GM12873 (cell line): ENCODE measurements around the gene PTGS1.

ENCODE experiments used
- TF ChIP-seq, protein P1 (sequence below): IDR thresholded peaks from 2 replicates; pipeline ENCODE4 v1.5.1; 2012; ENCODE audit warnings: low read depth, mild to moderate bottlenecking, moderate library complexity, low read length, control low read depth; ENCODE audit not compliant: insufficient read depth; ENCODE audit errors: missing control alignments

PTGS1 gene

GRCh38 chr9:122387536-122387935 is 16.7 kb downstream of the PTGS1 start:
- TF ChIP-seq, protein P1, sequence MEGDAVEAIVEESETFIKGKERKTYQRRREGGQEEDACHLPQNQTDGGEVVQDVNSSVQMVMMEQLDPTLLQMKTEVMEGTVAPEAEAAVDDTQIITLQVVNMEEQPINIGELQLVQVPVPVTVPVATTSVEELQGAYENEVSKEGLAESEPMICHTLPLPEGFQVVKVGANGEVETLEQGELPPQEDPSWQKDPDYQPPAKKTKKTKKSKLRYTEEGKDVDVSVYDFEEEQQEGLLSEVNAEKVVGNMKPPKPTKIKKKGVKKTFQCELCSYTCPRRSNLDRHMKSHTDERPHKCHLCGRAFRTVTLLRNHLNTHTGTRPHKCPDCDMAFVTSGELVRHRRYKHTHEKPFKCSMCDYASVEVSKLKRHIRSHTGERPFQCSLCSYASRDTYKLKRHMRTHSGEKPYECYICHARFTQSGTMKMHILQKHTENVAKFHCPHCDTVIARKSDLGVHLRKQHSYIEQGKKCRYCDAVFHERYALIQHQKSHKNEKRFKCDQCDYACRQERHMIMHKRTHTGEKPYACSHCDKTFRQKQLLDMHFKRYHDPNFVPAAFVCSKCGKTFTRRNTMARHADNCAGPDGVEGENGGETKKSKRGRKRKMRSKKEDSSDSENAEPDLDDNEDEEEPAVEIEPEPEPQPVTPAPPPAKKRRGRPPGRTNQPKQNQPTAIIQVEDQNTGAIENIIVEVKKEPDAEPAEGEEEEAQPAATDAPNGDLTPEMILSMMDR: no peak

GRCh38 chr9:122389195-122389594 is 18.4 kb downstream of the PTGS1 start:
- TF ChIP-seq, protein P1: no peak

DNA sequence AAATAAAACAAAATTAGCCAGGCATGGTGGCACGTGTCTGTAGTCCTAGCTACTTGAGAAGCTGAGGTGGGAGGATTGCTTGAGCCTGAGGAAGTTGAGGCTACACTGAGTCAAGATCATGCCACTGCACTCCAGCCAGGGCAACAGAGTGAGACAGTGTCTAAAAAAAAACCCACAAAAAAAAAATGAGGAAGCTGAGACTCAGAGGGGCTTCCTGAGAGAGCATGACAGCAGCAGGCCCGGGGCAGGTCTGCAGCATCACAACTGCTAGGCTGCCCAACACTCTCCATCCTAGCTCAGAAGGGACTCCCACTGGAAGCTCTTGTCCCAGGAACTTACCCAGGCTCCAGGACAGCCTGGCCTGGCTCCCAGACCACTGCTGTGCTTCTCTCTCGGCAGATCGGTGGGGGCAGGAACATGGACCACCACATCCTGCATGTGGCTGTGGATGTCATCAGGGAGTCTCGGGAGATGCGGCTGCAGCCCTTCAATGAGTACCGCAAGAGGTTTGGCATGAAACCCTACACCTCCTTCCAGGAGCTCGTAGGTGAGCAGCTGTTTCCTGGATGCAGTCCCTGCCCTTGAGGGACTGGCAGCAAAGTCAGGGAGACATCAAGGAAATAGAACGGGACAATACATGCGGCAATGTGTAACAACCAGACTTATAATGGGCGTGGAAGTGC is 19.1 kb downstream of the PTGS1 start:
- TF ChIP-seq, protein P1: no peak

DNA sequence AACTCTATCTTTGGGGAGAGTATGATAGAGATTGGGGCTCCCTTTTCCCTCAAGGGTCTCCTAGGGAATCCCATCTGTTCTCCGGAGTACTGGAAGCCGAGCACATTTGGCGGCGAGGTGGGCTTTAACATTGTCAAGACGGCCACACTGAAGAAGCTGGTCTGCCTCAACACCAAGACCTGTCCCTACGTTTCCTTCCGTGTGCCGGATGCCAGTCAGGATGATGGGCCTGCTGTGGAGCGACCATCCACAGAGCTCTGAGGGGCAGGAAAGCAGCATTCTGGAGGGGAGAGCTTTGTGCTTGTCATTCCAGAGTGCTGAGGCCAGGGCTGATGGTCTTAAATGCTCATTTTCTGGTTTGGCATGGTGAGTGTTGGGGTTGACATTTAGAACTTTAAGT is 21.5 kb downstream of the PTGS1 start:
- TF ChIP-seq, protein P1: no peak

DNA sequence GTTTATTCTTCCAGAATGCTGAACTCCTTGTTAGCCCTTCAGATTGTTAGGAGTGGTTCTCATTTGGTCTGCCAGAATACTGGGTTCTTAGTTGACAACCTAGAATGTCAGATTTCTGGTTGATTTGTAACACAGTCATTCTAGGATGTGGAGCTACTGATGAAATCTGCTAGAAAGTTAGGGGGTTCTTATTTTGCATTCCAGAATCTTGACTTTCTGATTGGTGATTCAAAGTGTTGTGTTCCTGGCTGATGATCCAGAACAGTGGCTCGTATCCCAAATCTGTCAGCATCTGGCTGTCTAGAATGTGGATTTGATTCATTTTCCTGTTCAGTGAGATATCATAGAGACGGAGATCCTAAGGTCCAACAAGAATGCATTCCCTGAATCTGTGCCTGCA is 21.9 kb downstream of the PTGS1 start:
- TF ChIP-seq, protein P1: no peak

DNA sequence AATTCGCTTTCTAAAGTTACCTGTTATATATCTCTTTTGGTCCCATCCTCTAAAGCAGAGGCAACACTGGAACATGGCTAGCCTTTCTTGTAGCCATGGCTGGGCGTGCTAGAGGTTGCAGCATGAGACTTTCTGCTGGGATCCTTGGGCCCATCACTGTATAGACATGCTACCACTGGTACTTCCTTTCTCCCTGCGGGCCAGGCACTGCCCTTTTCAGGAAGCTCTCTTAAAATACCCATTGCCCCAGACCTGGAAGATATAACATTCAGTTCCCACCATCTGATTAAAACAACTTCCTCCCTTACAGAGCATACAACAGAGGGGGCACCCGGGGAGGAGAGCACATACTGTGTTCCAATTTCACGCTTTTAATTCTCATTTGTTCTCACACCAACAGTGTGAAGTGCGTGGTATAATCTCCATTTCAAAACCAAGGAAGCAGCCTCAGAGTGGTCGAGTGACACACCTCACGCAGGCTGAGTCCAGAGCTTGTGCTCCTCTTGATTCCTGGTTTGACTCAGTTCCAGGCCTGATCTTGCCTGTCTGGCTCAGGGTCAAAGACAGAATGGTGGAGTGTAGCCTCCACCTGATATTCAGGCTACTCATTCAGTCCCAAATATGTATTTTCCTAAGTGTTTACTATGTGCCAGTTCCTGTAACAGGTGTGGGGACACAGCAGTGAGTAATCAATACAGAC is 22.6 kb downstream of the PTGS1 start:
- TF ChIP-seq, protein P1: no peak

- TF ChIP-seq, protein P1: no peak
Measured at GRCh38 chr9:122394265-122395125, 23.7 kb downstream of the PTGS1 start.
